Ectodermal cell (in vitro differentiated cells): ENCODE measurements around the gene PPP6R3.
"Not testable (repeated sequence)": the region's sequence is repeated elsewhere in the genome, so short reads cannot be mapped to it uniquely, and the experiment has no call there.

Experiments
- H3K27ac ChIP-seq: 2 replicates; pipeline ENCODE4 v1.7.0; 2013; ENCODE audit warnings: mild to moderate bottlenecking, low read depth, low read length; ENCODE audit not compliant: insufficient read depth, poor library complexity, severe bottlenecking
- H3K27me3 ChIP-seq: 2 replicates; pipeline ENCODE4 v1.7.0; 2013; ENCODE audit warnings: mild to moderate bottlenecking, low read length; ENCODE audit not compliant: insufficient read depth, control insufficient read depth, poor library complexity, severe bottlenecking
- H3K36me3 ChIP-seq: one replicate; pipeline ENCODE4 v1.7.0; 2013; ENCODE audit warnings: low read length; ENCODE audit not compliant: control insufficient read depth, insufficient read depth
- H3K4me1 ChIP-seq: one replicate; pipeline ENCODE4 v1.7.0; 2013; ENCODE audit warnings: low read length; ENCODE audit not compliant: control insufficient read depth, insufficient read depth
- H3K4me3 ChIP-seq: 2 replicates; pipeline ENCODE4 v1.7.0; 2013; ENCODE audit warnings: low read depth, low read length, control low read depth; ENCODE audit not compliant: insufficient read depth
- H3K9me3 ChIP-seq: 2 replicates; pipeline ENCODE4 v1.7.0; 2013; ENCODE audit warnings: mild to moderate bottlenecking, low read length, moderate library complexity; ENCODE audit not compliant: control insufficient read depth
- WGBS, 2 experiments: methylation state at CpG; one replicate each; pipeline ENCODE4 v1.1.7; 2013; ENCODE audit warnings: missing lambda C conversion rate in 2 of 2; 5-methylcytosine and 5-hydroxymethylcytosine counted together

Gene PPP6R3

GRCh38 chr11:68621826-68622225, 161.3 kb downstream of the PPP6R3 start:
- 88% methylated on average over 2 of the region's 2 CpGs; no CpG with 5 or more reads in 1 of the 2 experiments for WGBS, 2 experiments
- Histone ChIP-seq H3K36me3 (no peaks in the 10 kb centered on the region), H3K27me3 (no peaks in the 10 kb centered on the region), H3K4me3 (no peak overlapping the region), H3K9me3 (no peaks in the 10 kb centered on the region), H3K27ac (no peak overlapping the region), H3K4me1 (no peaks in the 10 kb centered on the region)

DNA sequence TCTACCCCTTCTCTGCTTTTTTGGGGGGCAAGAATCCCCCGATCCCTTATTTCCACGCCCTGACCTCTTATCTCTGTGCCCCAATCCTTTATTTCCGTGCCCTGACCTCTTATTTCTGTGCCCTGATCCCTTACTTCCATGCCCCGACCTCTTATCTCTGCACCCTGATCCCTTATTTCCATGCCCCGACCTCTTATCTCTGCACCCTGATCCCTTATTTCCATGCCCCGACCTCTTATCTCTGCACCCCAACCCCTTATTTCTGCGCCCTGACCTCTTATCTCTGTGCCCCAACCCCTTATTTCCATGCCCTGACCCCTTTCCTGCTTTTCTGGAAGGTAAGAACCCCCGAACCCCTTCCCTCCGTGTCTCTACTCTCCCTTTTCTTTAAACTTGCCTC, 163.2 kb downstream of the PPP6R3 start:
- WGBS, 2 experiments = 90 to 91% methylated on average over 9 of the region's 9 CpGs
- not testable (repeated sequence) for H3K4me3 ChIP-seq, H3K27me3 ChIP-seq, H3K9me3 ChIP-seq, H3K36me3 ChIP-seq, H3K4me1 ChIP-seq, H3K27ac ChIP-seq

GRCh38 chr11:68625069-68625468, 164.5 kb downstream of the PPP6R3 start:
- H3K9me3 ChIP-seq = not testable (repeated sequence)
- 87 to 96% methylated on average over 4 of the region's 4 CpGs for WGBS, 2 experiments

GRCh38 chr11:68626236-68626635, 165.7 kb downstream of the PPP6R3 start:
- 93% methylated on average over 7 of the region's 7 CpGs for WGBS, 2 experiments
- not testable (repeated sequence) for H3K27ac ChIP-seq, H3K27me3 ChIP-seq, H3K4me3 ChIP-seq, H3K36me3 ChIP-seq, H3K9me3 ChIP-seq, H3K4me1 ChIP-seq

More at GRCh38 chr11:68625069-68625468, 164.5 kb downstream of the PPP6R3 start:
- H3K27ac ChIP-seq, H3K4me3 ChIP-seq, H3K36me3 ChIP-seq, H3K27me3 ChIP-seq, H3K4me1 ChIP-seq: not testable (repeated sequence)

DNA sequence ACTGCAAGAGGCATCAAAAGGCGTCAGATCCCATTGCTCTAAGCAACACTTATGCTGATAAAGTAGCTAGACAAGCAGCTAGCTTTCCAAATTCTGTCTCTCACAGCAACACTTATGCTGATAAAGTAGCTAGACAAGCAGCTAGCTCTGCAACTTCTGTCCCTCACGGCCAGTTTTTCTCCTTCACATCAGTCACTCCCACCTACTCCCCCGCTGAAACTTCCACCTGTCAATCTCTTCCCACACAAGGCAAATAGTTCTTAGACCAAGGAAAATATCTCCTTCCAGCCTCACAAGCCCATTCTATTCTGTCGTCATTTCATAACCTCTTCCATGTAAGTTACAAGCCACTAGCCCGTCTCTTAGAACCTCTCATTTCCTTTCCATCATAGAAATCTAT, 168.3 kb downstream of the PPP6R3 start:
- H3K9me3 ChIP-seq, H3K4me1 ChIP-seq, H3K36me3 ChIP-seq, H3K4me3 ChIP-seq, H3K27me3 ChIP-seq, H3K27ac ChIP-seq: not testable (repeated sequence)
- WGBS, 2 experiments = 85 to 88% methylated on average over 2 to 3 of the region's 5 CpGs

DNA sequence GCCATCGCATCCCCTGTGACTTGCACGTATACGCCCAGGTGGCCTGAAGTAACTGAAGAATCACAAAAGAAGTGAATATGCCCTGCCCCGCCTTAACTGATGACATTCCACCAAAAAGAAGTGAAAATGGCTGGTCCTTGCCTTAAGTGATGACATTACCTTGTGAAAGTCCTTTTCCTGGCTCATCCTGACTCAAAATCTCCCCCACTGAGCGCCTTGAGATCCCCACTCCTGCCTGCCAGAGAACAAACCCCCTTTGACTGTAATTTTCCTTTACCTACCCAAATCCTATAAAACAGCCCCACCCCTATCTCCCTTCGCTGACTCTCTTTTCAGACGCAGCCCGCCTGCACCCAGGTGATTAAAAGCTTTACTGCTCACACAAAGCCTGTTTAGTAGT, 171.8 kb downstream of the PPP6R3 start:
- not testable (repeated sequence) for H3K4me1 ChIP-seq, H3K27ac ChIP-seq, H3K27me3 ChIP-seq, H3K9me3 ChIP-seq, H3K36me3 ChIP-seq, H3K4me3 ChIP-seq
- 88 to 93% methylated on average over 8 of the region's 8 CpGs for WGBS, 2 experiments

DNA sequence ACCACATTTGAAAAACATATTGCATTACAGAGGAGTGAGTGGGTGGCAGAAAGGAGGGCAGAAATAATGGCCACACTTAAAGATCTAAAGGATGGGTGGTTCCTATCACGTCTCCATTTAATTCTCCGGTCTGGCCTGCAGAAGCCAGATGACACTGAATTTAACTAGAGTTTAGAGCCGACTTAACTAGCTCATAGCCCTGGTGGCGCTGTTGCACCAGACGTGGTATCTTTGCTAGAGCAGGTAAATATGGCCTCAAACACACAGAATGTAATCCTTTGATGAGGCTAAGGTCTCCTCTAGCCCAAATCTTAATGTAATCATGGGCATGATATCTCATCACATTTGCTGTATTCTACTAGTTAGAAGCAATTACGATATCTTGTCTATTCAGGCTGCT, 172.2 kb downstream of the PPP6R3 start:
- 31 to 33% methylated on average over 6 of the region's 6 CpGs for WGBS, 2 experiments
- no peaks in the 10 kb centered on the region for H3K36me3 ChIP-seq
- H3K27me3 ChIP-seq = no peaks in the 10 kb centered on the region
- H3K9me3 ChIP-seq = no peaks in the 10 kb centered on the region
- H3K4me1 ChIP-seq = no peaks in the 10 kb centered on the region
- no peak overlapping the region for H3K27ac ChIP-seq
- no peak overlapping the region for H3K4me3 ChIP-seq

DNA sequence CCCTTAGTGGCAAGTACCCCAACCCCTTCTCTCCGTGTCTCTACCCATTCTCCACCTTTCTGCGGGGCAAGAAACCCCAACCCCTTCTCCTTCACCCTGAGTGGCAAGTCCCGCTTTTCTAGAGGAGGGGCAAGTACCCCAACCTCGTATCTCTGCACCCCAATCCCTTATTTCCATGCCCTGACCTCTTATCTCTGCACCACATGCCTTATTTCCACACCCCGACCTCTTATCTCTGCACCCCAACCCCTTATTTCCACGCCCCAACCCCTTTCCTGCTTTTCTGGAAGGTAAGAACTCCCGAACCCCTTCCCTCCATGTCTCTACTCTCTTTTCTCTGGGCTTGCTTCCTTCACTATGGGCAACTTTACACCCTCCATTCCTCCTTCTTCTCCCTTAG, 174.1 kb downstream of the PPP6R3 start:
- not testable (repeated sequence) for H3K9me3 ChIP-seq, H3K4me1 ChIP-seq, H3K27me3 ChIP-seq, H3K27ac ChIP-seq, H3K4me3 ChIP-seq, H3K36me3 ChIP-seq
- WGBS, 2 experiments = 89% methylated on average over 7 of the region's 7 CpGs

GRCh38 chr11:68635172-68635571, 174.6 kb downstream of the PPP6R3 start:
- 61 to 62% methylated on average over 5 to 6 of the region's 7 CpGs for WGBS, 2 experiments
- H3K27me3 ChIP-seq, H3K4me1 ChIP-seq, H3K36me3 ChIP-seq, H3K4me3 ChIP-seq, H3K9me3 ChIP-seq, H3K27ac ChIP-seq: not testable (repeated sequence)

DNA sequence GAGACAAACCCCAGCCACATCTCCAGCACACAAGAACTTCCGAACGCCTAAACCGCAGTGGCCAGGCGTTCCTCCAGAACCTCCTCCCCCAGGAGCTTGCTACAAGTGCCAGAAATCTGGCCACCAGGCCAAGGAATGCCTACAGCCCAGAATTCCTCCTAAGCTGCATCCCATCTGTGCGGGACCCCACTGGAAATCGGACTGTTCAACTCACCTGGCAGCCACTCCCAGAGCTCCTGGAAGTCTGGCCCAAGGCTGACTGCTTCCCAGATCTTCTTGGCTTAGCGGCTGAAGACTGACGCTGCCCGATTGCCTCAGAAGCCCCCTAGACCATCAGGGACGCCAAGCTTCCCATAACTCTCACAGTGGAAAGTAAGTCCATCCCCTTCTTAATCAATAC, 175.3 kb downstream of the PPP6R3 start:
- H3K9me3 ChIP-seq, H3K27me3 ChIP-seq, H3K27ac ChIP-seq, H3K36me3 ChIP-seq, H3K4me3 ChIP-seq, H3K4me1 ChIP-seq: not testable (repeated sequence)
- WGBS, 2 experiments = 92 to 97% methylated on average over 6 to 8 of the region's 10 CpGs

DNA sequence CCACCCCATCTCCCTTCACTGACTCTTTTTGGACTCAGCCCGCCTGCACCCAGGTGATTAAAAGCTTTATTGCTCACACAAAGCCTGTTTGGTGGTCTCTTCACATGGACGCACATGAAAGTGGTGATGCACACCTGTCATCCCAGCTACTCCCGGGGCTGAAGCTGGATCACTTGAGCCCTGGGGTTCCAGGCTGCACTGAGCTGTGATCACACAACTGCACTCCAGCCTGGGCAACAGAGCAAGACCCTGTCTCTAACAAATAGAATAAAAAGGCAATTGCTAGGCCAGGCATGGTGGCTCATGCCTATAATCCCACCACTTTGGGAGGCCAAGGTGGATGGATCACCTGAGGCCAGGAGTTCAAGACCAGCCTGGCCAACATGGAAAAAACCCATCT, 178.8 kb downstream of the PPP6R3 start:
- not testable (repeated sequence) for H3K27ac ChIP-seq, H3K27me3 ChIP-seq, H3K4me3 ChIP-seq, H3K36me3 ChIP-seq, H3K4me1 ChIP-seq, H3K9me3 ChIP-seq
- WGBS, 2 experiments = 83 to 86% methylated on average over 3 of the region's 3 CpGs
